ENCODE results near the gene SMC6.

Gene SMC6

GRCh38 chr2:17753803-17754663 lies at the start of gene SMC6, which contains the start of gene GEN1:
Gene SMC6, minus strand, starts transcription at chr2:17753810. Its CDS starts 7,864 bp downstream, at chr2:17745946.
Gene GEN1, plus strand, starts transcription at chr2:17754138. Its CDS starts 5,806 bp downstream, at chr2:17759944.
- peak; percentile 84 for DNase-seq

- no peak for DNase-seq
Observed at GRCh38 chr2:17800693-17801458, 47.3 kb upstream of the SMC6 start.

- no peak for DNase-seq
Observed at GRCh38 chr2:17800219-17800618, 46.6 kb upstream of the SMC6 start.

GRCh38 chr2:17799301-17800120 lies 45.9 kb upstream of the SMC6 start:
- DNase-seq = no peak

GRCh38 chr2:17798338-17798737 lies 44.7 kb upstream of the SMC6 start:
- no peak for DNase-seq

- DNase-seq = no peak
Observed at GRCh38 chr2:17795309-17795708, 41.7 kb upstream of the SMC6 start.

- no peak for DNase-seq
Observed at GRCh38 chr2:17793803-17794354, 40.3 kb upstream of the SMC6 start.

- DNase-seq = no peak
Observed at GRCh38 chr2:17793296-17793695, 39.7 kb upstream of the SMC6 start.

GRCh38 chr2:17792515-17792914 lies 38.9 kb upstream of the SMC6 start:
- DNase-seq = no peak

GRCh38 chr2:17791817-17792130 lies 38.2 kb upstream of the SMC6 start:
- DNase-seq = no peak

GRCh38 chr2:17791121-17791816 lies 37.7 kb upstream of the SMC6 start:
- no peak for DNase-seq

- no peak for DNase-seq
Observed at GRCh38 chr2:17790536-17790935, 36.9 kb upstream of the SMC6 start.

- DNase-seq = no peak
Observed at GRCh38 chr2:17788773-17789172, 35.2 kb upstream of the SMC6 start.

GRCh38 chr2:17786727-17787126 lies 33.1 kb upstream of the SMC6 start:
- no peak for DNase-seq

GRCh38 chr2:17781482-17781881 lies 27.9 kb upstream of the SMC6 start:
- DNase-seq = no peak

- no peak for DNase-seq
Observed at GRCh38 chr2:17780546-17780945, 26.9 kb upstream of the SMC6 start.

GRCh38 chr2:17772532-17772931 lies 18.9 kb upstream of the SMC6 start:
- DNase-seq = no peak

GRCh38 chr2:17771956-17772355 lies 18.3 kb upstream of the SMC6 start:
- no peak for DNase-seq

GRCh38 chr2:17768894-17769293 lies 15.3 kb upstream of the SMC6 start:
- DNase-seq = no peak

- no peak for DNase-seq
Observed at GRCh38 chr2:17765398-17765797, 11.8 kb upstream of the SMC6 start.

- no peak for DNase-seq
Observed at GRCh38 chr2:17763641-17764333, 10.2 kb upstream of the SMC6 start.

GRCh38 chr2:17762451-17762850 lies 8.8 kb upstream of the SMC6 start:
- no peak for DNase-seq

All from NCI-H2029 treated with DMSO at 0.1 percent for 48 hours (cell line).